NCI-H226 (cell line): ENCODE data around the gene POTEB2.
"Not testable (repeated sequence)": the region's sequence is repeated elsewhere in the genome, so short reads cannot be mapped to it uniquely, and the experiment has no call there.

Experiments
- DNase-seq: peaks from one replicate; pipeline ENCODE4 v3.0.0-alpha.2; 2015

Gene POTEB2

GRCh38 chr15:20866214-20866613 is at the start of gene POTEB2:
Gene POTEB2, minus strand, starts transcription at chr15:20866314. Its CDS starts 33 bp downstream, at chr15:20866281.
- not testable (repeated sequence) for DNase-seq

- DNase-seq: not testable (repeated sequence)
Observed at GRCh38 chr15:20879916-20880315, 13.8 kb upstream of the POTEB2 start.

- not testable (repeated sequence) for DNase-seq
Observed at GRCh38 chr15:20878464-20878863, 12.3 kb upstream of the POTEB2 start.

GRCh38 chr15:20877819-20878218 is 11.7 kb upstream of the POTEB2 start:
- DNase-seq: not testable (repeated sequence)
